Ishikawa (cell line): Measurements from ENCODE around the gene GLYATL3.

Experiments used
- CEBPB ChIP-seq: IDR thresholded peaks from 2 replicates; pipeline ENCODE4 v1.6.1; 2012
- CREB1 ChIP-seq: IDR thresholded peaks from 2 replicates; pipeline ENCODE4 v1.6.1; 2012; ENCODE audit warnings: low read depth
- EP300 ChIP-seq: IDR thresholded peaks from 2 replicates; pipeline ENCODE4 v1.6.1; 2012; ENCODE audit warnings: borderline replicate concordance
- NFIC ChIP-seq: IDR thresholded peaks from 2 replicates; pipeline ENCODE4 v1.6.1; 2012
- TAF1 ChIP-seq: IDR thresholded peaks from 2 replicates; pipeline ENCODE4 v1.6.1; 2012; ENCODE audit warnings: low read depth, mild to moderate bottlenecking
- TEAD4 ChIP-seq: IDR thresholded peaks from 2 replicates; pipeline ENCODE4 v1.6.1; 2012
- ZBTB7A ChIP-seq: IDR thresholded peaks from 2 replicates; pipeline ENCODE4 v1.6.1; 2012; ENCODE audit warnings: low read depth
- TF ChIP-seq, protein P1 (sequence below): IDR thresholded peaks from 2 replicates; pipeline ENCODE4 v1.6.1; 2012
- TF ChIP-seq, protein P2 (sequence below): IDR thresholded peaks from 2 replicates; pipeline ENCODE4 v1.6.1; 2012; ENCODE audit warnings: low read depth, mild to moderate bottlenecking
- TF ChIP-seq, protein P3 (sequence below): IDR thresholded peaks from 2 replicates; pipeline ENCODE4 v1.6.1; 2012

DNA sequence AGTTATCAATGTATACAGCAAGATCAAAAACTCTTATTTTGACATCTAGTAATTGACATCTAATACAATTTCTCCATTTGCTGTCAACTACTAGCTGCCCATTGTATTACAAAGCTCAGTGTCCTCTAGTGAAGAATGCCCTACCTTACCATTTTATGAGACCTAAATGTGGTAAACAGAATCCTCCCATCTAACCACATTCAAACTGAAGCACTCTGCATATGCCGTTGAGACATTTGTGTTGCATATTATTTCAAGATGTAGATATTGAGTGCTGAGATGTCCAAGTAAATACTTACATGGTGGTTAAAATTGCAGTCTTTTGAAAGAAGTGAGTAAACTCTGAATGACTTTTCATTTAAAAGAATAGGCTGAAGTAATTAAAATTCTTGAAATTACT, 597 bp upstream of the GLYATL3 start:
- TF ChIP-seq, protein P1, sequence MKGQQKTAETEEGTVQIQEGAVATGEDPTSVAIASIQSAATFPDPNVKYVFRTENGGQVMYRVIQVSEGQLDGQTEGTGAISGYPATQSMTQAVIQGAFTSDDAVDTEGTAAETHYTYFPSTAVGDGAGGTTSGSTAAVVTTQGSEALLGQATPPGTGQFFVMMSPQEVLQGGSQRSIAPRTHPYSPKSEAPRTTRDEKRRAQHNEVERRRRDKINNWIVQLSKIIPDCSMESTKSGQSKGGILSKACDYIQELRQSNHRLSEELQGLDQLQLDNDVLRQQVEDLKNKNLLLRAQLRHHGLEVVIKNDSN: no peak
- TF ChIP-seq CREB1 (no peak), TAF1 (no peak), TEAD4 (no peak), ZBTB7A (no peak), CEBPB (no peak), NFIC (no peak), EP300 (no peak)
- TF ChIP-seq, protein P2, sequence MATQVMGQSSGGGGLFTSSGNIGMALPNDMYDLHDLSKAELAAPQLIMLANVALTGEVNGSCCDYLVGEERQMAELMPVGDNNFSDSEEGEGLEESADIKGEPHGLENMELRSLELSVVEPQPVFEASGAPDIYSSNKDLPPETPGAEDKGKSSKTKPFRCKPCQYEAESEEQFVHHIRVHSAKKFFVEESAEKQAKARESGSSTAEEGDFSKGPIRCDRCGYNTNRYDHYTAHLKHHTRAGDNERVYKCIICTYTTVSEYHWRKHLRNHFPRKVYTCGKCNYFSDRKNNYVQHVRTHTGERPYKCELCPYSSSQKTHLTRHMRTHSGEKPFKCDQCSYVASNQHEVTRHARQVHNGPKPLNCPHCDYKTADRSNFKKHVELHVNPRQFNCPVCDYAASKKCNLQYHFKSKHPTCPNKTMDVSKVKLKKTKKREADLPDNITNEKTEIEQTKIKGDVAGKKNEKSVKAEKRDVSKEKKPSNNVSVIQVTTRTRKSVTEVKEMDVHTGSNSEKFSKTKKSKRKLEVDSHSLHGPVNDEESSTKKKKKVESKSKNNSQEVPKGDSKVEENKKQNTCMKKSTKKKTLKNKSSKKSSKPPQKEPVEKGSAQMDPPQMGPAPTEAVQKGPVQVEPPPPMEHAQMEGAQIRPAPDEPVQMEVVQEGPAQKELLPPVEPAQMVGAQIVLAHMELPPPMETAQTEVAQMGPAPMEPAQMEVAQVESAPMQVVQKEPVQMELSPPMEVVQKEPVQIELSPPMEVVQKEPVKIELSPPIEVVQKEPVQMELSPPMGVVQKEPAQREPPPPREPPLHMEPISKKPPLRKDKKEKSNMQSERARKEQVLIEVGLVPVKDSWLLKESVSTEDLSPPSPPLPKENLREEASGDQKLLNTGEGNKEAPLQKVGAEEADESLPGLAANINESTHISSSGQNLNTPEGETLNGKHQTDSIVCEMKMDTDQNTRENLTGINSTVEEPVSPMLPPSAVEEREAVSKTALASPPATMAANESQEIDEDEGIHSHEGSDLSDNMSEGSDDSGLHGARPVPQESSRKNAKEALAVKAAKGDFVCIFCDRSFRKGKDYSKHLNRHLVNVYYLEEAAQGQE: no peak
- TF ChIP-seq, protein P3, sequence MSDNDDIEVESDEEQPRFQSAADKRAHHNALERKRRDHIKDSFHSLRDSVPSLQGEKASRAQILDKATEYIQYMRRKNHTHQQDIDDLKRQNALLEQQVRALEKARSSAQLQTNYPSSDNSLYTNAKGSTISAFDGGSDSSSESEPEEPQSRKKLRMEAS: no peak
